NB4 (cell line): ENCODE data around the gene OBSCN.

Experiments used
- MAX ChIP-seq: IDR thresholded peaks from 2 replicates; pipeline ENCODE4 v1.6.1; 2011; ENCODE audit warnings: low read depth, low read length
- POLR2A ChIP-seq: IDR thresholded peaks from 2 replicates; pipeline ENCODE4 v1.6.1; 2011; ENCODE audit warnings: mild to moderate bottlenecking; ENCODE audit not compliant: insufficient read length; ENCODE audit errors: extremely low read depth
- TF ChIP-seq, protein P1 (sequence below): IDR thresholded peaks from one replicate; pipeline ENCODE4 v1.5.1; 2012; ENCODE audit warnings: low read depth, low read length

DNA sequence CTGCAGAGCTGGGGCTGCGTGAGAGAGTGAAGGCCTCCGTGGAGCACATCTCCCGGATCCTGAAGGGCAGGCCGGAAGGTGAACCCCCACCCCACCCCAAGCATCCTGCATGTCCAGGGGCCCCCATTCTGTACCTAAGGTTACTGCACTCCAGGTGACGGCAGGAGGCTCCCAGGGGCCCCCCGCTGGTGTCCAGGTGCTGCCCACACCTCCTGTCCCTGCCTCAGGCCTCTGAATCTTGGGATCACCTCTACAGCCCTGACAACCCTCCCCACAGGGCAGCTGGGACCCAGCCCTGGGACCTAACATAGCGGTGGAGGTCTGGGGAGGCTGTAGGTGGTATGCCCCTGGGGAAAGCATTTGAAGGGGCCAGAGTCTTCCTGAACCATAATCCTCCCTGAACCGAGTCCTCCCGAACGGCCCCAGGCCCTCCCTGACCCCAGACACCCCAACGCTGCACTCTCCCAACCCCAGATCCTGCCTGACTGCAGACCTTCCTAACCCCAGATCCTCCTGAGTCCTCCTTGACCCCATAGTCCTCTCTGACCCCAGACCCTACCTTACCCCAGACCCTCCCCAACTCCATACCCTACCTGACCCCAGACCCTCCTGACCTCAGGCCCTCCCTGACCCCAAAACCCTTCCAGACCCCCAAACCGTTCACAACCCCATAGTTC lies 165.3 kb downstream of the OBSCN start:
- TF ChIP-seq, protein P1, sequence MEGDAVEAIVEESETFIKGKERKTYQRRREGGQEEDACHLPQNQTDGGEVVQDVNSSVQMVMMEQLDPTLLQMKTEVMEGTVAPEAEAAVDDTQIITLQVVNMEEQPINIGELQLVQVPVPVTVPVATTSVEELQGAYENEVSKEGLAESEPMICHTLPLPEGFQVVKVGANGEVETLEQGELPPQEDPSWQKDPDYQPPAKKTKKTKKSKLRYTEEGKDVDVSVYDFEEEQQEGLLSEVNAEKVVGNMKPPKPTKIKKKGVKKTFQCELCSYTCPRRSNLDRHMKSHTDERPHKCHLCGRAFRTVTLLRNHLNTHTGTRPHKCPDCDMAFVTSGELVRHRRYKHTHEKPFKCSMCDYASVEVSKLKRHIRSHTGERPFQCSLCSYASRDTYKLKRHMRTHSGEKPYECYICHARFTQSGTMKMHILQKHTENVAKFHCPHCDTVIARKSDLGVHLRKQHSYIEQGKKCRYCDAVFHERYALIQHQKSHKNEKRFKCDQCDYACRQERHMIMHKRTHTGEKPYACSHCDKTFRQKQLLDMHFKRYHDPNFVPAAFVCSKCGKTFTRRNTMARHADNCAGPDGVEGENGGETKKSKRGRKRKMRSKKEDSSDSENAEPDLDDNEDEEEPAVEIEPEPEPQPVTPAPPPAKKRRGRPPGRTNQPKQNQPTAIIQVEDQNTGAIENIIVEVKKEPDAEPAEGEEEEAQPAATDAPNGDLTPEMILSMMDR: no peak
- no peak for TF ChIP-seq POLR2A
- TF ChIP-seq MAX: no peak
